CD4-positive, alpha-beta T cell treated with Interleukin-21 for 1 hour (primary cell): ENCODE data around the gene CTTN.

Experiments used
- DNase-seq: peaks from one replicate; pipeline ENCODE4 v3.0.0-alpha.2; 2020

The CTTN gene

DNA sequence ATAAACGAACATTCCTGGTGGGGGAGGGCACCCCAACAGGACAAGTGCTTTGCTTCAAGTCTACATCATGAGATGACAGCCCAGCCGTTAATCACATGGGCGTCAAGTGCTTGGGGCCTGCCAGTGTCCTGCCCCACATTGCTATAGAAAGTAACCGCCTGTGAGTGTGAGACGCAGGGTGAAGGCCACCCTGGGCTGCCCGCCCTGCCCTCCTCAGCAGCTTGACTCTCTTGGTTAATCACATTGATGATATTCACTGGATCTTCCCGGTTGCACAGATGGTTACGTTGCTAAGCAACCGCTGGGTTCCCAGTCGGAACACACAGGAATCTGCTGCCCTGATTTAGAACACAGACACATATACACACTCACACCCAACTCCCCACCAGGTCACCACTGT is 79.3 kb downstream of the CTTN start:
- no peak for DNase-seq

DNA sequence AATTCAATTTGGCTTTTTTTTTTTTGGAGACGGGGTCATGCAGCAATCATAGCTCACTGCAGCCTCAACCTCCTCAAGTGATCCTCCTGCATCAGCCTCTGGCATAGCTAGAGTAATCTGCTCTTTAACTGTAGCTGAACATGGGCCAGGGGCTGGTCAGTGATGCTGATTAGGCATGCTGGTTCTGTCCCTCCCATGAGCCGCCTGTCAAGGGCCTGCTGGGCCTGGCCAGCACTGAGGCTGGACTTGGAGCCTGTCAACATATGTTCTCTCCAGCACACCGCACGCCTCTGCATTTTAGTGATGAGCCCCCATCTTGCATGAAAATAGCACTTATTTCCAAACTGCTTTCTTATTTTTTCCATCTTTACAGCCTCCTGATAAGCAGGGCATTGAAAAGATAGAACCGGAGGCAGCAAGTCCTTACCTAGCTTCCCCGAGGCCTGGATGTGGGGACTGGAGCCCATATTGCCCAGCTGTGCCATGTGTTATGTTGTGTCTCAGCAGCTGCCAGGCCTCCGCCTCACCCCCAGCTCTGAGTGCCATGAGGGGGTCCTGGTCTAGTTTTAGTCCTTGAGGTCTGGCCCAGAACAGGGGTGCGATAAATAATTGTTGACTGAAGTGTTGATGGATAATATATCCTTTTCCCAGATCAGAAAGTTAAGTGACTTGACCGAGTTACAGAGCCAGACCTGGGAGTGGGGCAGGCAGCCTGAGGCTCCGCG is 80.0 kb downstream of the CTTN start:
- DNase-seq: no peak

DNA sequence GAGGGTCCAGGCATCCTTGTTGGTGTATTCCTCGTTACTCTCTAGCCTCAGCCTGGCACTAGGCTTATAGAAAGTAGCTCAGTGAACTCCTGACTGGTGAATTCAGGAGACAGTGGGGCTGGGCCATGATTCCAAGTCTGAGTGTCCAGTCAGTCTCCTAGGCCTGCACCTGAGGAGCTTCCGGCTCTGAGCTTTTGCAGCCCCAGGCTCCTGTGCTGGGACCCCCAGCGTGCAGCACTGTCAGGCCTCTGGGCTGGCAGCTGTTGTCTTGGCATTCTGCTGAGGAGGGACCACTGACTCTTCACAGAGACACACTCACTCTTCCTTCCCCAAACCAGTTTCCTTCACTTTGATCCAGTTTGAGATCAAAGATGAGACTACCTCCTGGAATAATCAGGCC is 82.4 kb downstream of the CTTN start:
- no peak for DNase-seq

DNA sequence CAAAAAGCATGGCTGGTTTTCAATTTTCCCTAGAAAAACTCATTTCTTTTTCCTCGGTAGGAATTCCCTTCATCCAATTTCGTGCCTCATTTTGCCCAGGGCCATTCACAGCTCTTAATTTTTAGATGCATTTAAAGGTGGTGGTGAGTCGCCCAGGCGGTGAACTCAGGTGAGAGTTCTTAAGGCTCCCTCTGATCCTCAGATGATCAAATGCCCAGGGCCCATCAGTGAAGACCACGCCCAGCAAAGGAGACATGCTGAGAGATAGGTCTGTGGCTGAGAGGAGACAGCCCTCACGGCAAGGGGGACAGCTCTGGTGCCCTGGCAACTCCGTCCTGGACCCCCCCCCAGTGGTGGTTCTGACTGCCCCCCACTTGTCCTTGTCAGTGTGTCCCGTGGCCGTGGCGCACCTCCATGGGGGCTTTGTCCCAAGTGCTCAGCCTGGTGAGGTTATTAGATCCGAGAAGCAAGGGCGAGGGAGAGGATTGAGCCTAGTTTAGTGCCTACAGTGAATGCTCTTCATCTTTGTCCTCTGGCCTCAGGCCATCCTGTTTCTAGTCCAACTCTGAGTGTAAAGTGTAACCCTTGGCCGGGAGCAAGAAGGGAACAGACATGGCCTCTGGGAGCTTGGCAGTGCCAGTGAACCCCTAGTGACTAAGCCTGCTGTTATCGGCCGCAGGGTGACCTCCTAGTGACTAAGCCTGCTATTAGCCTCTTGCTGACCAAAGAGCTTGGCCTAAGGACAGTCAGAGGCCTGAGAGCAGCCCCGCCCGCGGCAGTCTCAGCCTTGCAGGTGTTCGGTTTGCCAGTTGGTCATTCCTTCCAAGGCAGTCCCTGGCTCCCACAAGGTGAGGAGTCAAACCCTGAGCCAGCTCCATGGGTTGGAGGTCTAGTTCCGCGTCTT is 83.5 kb downstream of the CTTN start:
- DNase-seq: no peak

DNA sequence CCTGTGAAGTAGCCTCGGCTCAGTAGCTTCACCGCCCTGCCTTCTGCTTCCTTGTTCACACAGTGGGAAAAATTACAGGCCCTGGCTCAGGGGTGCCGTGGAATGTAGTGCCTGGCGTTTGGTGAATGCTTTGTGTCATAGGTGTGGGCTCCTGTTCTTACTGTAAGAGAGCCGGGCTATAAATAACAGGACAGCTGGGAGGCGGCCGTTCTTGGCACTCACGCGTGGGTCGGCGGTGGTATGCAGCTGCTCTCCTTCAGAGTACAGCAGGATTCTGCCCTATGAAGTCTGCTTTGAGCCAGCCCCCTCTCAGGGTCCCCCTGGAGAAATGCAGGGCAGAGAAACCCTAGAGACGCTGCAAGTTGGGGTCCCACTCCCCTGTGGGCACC is 84.2 kb downstream of the CTTN start:
- DNase-seq: no peak

DNA sequence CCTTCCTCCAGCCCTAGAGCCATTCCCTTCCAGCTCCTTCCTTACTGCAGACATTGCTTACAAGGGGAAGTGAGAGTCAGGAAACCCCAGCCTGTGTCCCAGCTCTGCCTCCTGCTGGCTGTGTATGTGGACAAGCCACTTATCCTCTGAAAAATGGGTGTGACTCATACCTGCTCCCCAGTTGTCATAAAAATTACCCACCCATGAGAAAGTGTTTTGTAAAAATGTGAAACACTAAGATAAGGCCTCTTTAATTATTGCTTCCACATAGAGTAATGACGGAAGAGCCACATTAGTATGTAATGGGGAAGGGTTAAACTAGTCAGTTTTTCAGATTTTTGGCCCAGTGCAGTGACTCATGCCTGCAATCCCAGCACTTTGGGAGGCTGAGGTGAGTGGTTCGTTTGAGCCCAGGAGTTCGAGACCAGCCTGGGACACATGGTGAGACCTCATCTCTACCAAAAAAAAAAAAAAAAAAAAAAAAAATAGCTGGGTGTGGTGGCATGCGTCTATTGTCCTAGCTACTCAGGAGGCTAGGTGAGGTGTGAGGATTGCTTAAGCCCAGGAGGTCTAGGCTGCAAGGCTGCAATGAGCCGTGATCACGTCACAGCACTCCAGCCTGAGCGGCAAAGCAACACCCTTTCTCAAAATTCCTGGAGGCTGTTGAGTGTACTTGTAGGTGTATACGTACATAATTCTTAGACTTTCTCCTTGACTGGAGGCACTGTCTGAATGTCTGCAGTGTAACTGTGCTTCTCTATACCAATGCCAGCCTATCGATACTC is 84.9 kb downstream of the CTTN start:
- no peak for DNase-seq

DNA sequence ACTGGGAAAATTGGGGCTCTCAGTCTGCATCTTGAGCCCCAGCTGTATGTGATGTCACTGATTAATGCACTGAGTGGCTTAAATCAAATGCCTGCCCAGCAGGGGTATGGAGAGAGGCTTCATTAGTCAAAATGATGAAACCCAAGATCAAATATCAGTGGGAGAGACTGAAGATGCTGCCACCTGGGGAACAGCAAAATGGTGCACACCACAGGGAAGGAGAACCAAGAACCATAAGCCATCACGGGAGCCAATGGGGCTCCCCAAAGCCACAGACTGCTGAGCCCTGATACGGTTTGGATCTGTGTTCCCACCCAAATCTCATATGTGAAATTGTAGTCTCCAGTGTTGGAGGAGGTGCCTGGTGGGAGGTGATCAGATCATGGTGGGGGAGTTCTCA is 85.6 kb downstream of the CTTN start:
- no peak for DNase-seq

DNA sequence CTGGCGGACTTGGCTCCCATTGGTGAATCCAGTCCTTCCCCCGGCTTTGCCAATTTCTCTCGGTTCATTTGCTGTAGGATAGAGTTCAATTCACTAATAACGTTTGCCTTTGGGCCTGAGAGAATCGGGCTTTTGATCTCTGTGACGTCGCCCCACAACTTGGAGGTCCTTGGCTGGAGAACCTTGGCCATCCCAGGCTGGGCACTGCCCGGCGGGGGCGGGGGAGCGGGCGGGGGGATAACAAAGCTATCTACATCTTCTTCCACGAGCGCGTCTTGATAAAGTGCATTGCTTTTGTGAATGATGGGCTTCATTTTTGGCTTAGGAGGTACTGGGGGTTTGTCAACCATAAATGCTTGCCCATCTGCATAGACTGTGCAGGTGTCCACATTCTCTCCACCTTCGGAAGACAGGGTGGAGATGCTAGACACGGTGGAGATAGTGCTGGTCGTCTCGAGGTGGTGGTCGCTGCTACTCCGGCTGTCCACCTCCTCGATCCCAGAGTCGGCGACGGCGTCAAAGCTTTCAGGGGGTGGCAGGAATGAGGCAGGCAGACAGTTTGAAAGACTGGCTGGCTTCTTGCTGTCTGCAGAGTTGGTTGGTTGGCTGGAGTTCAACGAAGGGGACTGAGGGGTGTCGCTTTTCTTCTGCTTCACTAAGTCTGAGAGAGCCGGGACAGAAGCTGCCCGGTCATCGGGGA is 87.1 kb downstream of the CTTN start:
- DNase-seq: no peak

DNA sequence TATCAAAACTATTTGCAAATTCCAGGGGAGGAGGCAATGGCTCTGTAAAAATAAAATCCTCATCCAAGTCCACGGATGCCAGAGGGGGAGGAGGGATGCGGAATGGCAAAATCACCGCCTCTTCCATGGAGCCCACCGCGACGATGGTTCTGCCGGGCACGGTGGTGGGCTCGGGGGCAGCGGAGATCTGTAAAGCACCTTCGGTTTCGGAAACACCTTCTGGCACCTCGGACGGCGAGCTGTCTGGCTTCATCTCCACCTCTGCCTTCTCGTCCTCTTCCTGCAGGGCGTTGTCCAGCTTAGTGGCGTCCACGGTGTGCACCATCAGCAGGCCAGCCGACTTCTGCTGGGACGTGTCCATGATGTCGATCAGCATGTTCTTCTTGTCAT is 87.7 kb downstream of the CTTN start:
- no peak for DNase-seq
